ENCODE results near the gene PNISR. TPM values are rescaled to one million over a fixed set of nuclear protein-coding genes. Genes with fewer than 3 reads are reported as not detected.

PNISR gene
- total and polyA plus RNA-seq, 2 of the 13 experiments (the other 11 are each of a cell fraction or from before 2014, with no cell fraction given), result 43.0 to 48.0 TPM

- no peak for TF ChIP-seq CERS6 (CRISPR knock-in tag; IDR thresholded peaks at IDR 0.05)
- TF ChIP-seq, protein P1, sequence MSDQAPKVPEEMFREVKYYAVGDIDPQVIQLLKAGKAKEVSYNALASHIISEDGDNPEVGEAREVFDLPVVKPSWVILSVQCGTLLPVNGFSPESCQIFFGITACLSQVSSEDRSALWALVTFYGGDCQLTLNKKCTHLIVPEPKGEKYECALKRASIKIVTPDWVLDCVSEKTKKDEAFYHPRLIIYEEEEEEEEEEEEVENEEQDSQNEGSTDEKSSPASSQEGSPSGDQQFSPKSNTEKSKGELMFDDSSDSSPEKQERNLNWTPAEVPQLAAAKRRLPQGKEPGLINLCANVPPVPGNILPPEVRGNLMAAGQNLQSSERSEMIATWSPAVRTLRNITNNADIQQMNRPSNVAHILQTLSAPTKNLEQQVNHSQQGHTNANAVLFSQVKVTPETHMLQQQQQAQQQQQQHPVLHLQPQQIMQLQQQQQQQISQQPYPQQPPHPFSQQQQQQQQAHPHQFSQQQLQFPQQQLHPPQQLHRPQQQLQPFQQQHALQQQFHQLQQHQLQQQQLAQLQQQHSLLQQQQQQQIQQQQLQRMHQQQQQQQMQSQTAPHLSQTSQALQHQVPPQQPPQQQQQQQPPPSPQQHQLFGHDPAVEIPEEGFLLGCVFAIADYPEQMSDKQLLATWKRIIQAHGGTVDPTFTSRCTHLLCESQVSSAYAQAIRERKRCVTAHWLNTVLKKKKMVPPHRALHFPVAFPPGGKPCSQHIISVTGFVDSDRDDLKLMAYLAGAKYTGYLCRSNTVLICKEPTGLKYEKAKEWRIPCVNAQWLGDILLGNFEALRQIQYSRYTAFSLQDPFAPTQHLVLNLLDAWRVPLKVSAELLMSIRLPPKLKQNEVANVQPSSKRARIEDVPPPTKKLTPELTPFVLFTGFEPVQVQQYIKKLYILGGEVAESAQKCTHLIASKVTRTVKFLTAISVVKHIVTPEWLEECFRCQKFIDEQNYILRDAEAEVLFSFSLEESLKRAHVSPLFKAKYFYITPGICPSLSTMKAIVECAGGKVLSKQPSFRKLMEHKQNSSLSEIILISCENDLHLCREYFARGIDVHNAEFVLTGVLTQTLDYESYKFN (CRISPR knock-in tag; conservative IDR thresholded peaks at IDR 0.05), result peak; percentile 22; the same call in 1 of the 2 replicates
- TF ChIP-seq KDM2A (CRISPR knock-in tag; IDR thresholded peaks at IDR 0.05; ENCODE audit: borderline replicate concordance, low read depth), result 0 out of 2 replicates have a peak, but pooled peaks have one; percentile 16
- no peak for TF ChIP-seq ZNF10 (CRISPR knock-in tag; IDR thresholded peaks at IDR 0.05; ENCODE audit: borderline replicate concordance, low read depth)
- TF ChIP-seq, protein P2, sequence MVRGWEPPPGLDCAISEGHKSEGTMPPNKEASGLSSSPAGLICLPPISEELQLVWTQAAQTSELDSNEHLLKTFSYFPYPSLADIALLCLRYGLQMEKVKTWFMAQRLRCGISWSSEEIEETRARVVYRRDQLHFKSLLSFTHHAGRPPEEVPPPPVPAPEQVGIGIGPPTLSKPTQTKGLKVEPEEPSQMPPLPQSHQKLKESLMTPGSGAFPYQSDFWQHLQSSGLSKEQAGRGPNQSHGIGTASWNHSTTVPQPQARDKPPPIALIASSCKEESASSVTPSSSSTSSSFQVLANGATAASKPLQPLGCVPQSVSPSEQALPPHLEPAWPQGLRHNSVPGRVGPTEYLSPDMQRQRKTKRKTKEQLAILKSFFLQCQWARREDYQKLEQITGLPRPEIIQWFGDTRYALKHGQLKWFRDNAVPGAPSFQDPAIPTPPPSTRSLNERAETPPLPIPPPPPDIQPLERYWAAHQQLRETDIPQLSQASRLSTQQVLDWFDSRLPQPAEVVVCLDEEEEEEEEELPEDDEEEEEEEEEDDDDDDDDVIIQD (CRISPR knock-in tag; IDR thresholded peaks at IDR 0.05; ENCODE audit: low read depth), result 0 out of 2 replicates have a peak, but pooled peaks have one; percentile 18
- TF ChIP-seq, protein P3, sequence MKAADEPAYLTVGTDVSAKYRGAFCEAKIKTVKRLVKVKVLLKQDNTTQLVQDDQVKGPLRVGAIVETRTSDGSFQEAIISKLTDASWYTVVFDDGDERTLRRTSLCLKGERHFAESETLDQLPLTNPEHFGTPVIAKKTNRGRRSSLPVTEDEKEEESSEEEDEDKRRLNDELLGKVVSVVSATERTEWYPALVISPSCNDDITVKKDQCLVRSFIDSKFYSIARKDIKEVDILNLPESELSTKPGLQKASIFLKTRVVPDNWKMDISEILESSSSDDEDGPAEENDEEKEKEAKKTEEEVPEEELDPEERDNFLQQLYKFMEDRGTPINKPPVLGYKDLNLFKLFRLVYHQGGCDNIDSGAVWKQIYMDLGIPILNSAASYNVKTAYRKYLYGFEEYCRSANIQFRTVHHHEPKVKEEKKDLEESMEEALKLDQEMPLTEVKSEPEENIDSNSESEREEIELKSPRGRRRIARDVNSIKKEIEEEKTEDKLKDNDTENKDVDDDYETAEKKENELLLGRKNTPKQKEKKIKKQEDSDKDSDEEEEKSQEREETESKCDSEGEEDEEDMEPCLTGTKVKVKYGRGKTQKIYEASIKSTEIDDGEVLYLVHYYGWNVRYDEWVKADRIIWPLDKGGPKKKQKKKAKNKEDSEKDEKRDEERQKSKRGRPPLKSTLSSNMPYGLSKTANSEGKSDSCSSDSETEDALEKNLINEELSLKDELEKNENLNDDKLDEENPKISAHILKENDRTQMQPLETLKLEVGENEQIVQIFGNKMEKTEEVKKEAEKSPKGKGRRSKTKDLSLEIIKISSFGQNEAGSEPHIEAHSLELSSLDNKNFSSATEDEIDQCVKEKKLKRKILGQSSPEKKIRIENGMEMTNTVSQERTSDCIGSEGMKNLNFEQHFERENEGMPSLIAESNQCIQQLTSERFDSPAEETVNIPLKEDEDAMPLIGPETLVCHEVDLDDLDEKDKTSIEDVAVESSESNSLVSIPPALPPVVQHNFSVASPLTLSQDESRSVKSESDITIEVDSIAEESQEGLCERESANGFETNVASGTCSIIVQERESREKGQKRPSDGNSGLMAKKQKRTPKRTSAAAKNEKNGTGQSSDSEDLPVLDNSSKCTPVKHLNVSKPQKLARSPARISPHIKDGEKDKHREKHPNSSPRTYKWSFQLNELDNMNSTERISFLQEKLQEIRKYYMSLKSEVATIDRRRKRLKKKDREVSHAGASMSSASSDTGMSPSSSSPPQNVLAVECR (CRISPR knock-in tag; IDR thresholded peaks at IDR 0.05; ENCODE audit: borderline replicate concordance), result 0 out of 2 replicates have a peak, but pooled peaks have one; percentile 44
- 0 out of 2 replicates have a peak, but pooled peaks have one; percentile 9 for TF ChIP-seq GABPA (IDR thresholded peaks at IDR 0.05; ENCODE audit: low read depth, low read length)
- no peak for TF ChIP-seq GABPA (CRISPR knock-in tag; IDR thresholded peaks at IDR 0.05; ENCODE audit: low read depth)
- 0 out of 2 replicates have a peak, but pooled peaks have one; percentile 28 for TF ChIP-seq HMG20A (CRISPR knock-in tag; IDR thresholded peaks at IDR 0.05; ENCODE audit: borderline replicate concordance)
- TF ChIP-seq, protein P4, sequence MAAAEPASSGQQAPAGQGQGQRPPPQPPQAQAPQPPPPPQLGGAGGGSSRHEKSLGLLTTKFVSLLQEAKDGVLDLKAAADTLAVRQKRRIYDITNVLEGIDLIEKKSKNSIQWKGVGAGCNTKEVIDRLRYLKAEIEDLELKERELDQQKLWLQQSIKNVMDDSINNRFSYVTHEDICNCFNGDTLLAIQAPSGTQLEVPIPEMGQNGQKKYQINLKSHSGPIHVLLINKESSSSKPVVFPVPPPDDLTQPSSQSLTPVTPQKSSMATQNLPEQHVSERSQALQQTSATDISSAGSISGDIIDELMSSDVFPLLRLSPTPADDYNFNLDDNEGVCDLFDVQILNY (CRISPR knock-in tag; conservative IDR thresholded peaks at IDR 0.05), result no peak
- TF ChIP-seq RARA (CRISPR knock-in tag; IDR thresholded peaks at IDR 0.05), result peak; percentile 42; the same call in 1 of the 2 replicates
- no peak for TF ChIP-seq NFE2L2 (IDR thresholded peaks at IDR 0.05; ENCODE audit: low read length)
- no peak for TF ChIP-seq REL (CRISPR knock-in tag; conservative IDR thresholded peaks at IDR 0.05)
- no peak for TF ChIP-seq SMYD3 (CRISPR knock-in tag; IDR thresholded peaks at IDR 0.05)
Measured at GRCh38 chr6:99425647-99426450, 741 bp upstream of the PNISR start (continued).

Measured in HepG2 (cell line).